Body of pancreas (tissue), 4 donors: ENCODE measurements around the gene PSAPL1.

ENCODE experiments used
- CTCF ChIP-seq, 7 experiments: fragments of 450-650 bp in 4 of 7; fragments of 200-600 bp in 3 of 7; sonication (generic) in 3 of 7; IDR thresholded peaks; one replicate each; pipeline ENCODE4 v1.5.1; 2016 to 2019; ENCODE audit warnings: antibody characterized with exemption in 7 of 7
- POLR2A ChIP-seq, 3 donors: fragments of 450-650 bp; IDR thresholded peaks; one replicate each; pipeline ENCODE4 v1.6.1; 2016; ENCODE audit warnings: antibody characterized with exemption in 3 of 3, mild to moderate bottlenecking in 2 of 3

- TF ChIP-seq POLR2A (IDR thresholded peaks at IDR 0.05) (no peak), CTCF (IDR thresholded peaks at IDR 0.05) (no peak)
These were observed 5.0 kb upstream of the PSAPL1 start for GRCh38 chr4:7439699-7440098.
